BE2C (cell line): Measurements from ENCODE around the gene SLC30A5.
"Not testable (repeated sequence)": the region's sequence is repeated elsewhere in the genome, so short reads cannot be mapped to it uniquely, and the experiment has no call there.

ENCODE experiments used
- DNase-seq: peaks from one replicate; pipeline ENCODE4 v3.0.0-alpha.2; 2020
- H3K27me3 ChIP-seq: fragments of 250-450 bp; sonication (Bioruptor Pico); 2 replicates; pipeline ENCODE4 v1.5.1; 2020; ENCODE audit warnings: mild to moderate bottlenecking
- H3K36me3 ChIP-seq: fragments of 250-450 bp; sonication (Bioruptor Pico); 2 replicates; pipeline ENCODE4 v1.5.1; 2020; ENCODE audit warnings: mild to moderate bottlenecking
- H3K4me1 ChIP-seq: fragments of 250-450 bp; sonication (Bioruptor Pico); 2 replicates; pipeline ENCODE4 v1.5.1; 2020
- H3K4me3 ChIP-seq: 2 replicates; pipeline ENCODE4 v1.5.1; 2011; ENCODE audit warnings: low read depth, low read length
- H3K9me3 ChIP-seq: fragments of 250-450 bp; sonication (Bioruptor Pico); 2 replicates; pipeline ENCODE4 v1.5.1; 2020
- TF ChIP-seq, protein P1 (sequence below): IDR thresholded peaks from 2 replicates; pipeline ENCODE4 v1.5.1; 2012; ENCODE audit warnings: mild to moderate bottlenecking, low read depth, low read length

The SLC30A5 gene

DNA sequence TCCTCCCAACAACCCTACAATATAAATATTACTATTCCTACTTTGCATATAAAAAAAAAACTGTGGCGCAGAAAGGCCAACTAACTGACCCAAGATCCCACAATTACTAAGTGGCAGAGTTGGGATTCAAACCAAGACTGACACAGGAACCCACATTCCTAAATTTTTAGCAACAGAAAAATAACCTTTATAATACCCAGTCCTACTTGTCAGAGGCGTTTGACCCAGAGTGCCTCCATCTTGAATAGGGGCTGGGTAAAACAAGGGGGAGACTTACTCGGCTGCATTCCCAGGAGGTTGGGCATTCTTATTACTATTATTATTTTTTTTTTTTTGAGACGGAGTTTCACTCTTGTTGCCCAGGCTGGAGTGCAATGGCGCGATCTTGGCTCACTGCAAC, 2.0 kb upstream of the SLC30A5 start:
- Histone ChIP-seq H3K36me3 (peaks cover 9% of the 10 kb centered on the region), H3K27me3 (no peaks in the 10 kb centered on the region), H3K4me3 (no peak overlapping the region), H3K4me1 (peaks cover 8% of the 10 kb centered on the region), H3K9me3 (no peaks in the 10 kb centered on the region)
- DNase-seq: no peak
- TF ChIP-seq, protein P1, sequence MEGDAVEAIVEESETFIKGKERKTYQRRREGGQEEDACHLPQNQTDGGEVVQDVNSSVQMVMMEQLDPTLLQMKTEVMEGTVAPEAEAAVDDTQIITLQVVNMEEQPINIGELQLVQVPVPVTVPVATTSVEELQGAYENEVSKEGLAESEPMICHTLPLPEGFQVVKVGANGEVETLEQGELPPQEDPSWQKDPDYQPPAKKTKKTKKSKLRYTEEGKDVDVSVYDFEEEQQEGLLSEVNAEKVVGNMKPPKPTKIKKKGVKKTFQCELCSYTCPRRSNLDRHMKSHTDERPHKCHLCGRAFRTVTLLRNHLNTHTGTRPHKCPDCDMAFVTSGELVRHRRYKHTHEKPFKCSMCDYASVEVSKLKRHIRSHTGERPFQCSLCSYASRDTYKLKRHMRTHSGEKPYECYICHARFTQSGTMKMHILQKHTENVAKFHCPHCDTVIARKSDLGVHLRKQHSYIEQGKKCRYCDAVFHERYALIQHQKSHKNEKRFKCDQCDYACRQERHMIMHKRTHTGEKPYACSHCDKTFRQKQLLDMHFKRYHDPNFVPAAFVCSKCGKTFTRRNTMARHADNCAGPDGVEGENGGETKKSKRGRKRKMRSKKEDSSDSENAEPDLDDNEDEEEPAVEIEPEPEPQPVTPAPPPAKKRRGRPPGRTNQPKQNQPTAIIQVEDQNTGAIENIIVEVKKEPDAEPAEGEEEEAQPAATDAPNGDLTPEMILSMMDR: no peak

DNA sequence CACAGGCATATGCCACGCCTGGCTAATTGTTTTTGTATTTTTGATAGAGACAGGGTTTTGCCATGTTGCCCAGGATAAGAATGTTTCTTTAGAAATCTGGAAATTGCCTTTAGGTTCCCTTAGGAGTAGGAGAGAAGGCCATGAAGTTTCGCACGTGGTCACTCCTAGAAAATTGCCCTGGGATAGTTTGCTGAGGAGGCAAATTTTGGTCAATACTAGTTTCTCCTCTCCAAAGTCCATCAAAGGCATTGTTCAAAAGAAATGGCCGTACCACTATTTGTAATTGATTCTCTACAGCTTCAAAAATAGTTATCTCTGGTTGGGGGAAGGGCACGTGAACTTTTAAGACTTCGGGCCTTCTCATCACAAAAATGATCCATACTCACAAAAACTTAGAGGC, 845 bp upstream of the SLC30A5 start:
- H3K36me3 ChIP-seq: peaks cover 9% of the 10 kb centered on the region
- no peak overlapping the region for H3K4me3 ChIP-seq
- TF ChIP-seq, protein P1: no peak
- peaks cover 8% of the 10 kb centered on the region for H3K4me1 ChIP-seq
- H3K9me3 ChIP-seq: no peaks in the 10 kb centered on the region
- no peak for DNase-seq
- no peaks in the 10 kb centered on the region for H3K27me3 ChIP-seq

DNA sequence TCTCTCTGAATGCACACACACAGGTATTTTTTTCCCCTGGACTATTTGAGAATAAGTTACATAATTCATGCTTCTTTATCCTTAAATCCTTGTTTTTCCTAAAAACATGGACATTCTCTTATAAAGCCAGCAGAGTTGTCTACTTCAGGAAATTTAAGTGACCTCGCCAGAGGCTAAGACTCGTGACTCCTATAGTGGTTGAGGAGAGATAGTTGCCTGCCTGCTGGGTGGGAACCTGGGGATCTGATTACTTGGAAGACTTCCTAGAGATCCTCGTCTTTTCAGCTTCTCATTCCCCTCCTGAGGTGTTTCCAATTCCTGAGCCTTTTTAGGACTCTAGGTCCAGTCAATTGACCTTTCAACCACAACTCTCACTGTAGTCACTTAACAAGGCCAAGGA, 5.5 kb downstream of the SLC30A5 start:
- Histone ChIP-seq H3K36me3 (peaks cover 19% of the 10 kb centered on the region), H3K9me3 (no peaks in the 10 kb centered on the region), H3K4me1 (no peaks in the 10 kb centered on the region), H3K27me3 (no peaks in the 10 kb centered on the region), H3K4me3 (no peak overlapping the region)
- no peak for DNase-seq
- TF ChIP-seq, protein P1: no peak

DNA sequence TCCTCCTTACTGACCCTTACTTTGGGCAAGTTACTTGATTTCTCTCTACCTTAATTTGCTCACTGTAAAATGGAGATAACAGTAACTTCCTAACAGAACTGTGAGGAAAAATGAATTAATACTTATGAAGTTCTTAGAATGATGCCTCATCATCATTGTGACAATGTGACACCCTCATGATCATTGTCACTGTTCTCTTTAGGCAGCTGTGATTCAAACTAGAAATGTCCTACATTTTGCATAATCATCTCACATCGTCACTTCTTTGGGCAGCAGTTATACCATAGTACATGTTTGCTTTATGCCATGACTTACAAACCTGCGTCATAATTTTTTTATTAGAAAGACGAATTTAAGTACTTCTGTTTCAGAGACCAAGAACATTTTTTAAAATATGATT, 9.7 kb downstream of the SLC30A5 start:
- DNase-seq: no peak
- Histone ChIP-seq H3K36me3 (peaks cover 28% of the 10 kb centered on the region), H3K27me3 (no peaks in the 10 kb centered on the region), H3K4me1 (peaks cover 9% of the 10 kb centered on the region; the same call in 1 of the 2 replicates), H3K4me3 (no peak overlapping the region), H3K9me3 (no peaks in the 10 kb centered on the region)
- TF ChIP-seq, protein P1: no peak

DNA sequence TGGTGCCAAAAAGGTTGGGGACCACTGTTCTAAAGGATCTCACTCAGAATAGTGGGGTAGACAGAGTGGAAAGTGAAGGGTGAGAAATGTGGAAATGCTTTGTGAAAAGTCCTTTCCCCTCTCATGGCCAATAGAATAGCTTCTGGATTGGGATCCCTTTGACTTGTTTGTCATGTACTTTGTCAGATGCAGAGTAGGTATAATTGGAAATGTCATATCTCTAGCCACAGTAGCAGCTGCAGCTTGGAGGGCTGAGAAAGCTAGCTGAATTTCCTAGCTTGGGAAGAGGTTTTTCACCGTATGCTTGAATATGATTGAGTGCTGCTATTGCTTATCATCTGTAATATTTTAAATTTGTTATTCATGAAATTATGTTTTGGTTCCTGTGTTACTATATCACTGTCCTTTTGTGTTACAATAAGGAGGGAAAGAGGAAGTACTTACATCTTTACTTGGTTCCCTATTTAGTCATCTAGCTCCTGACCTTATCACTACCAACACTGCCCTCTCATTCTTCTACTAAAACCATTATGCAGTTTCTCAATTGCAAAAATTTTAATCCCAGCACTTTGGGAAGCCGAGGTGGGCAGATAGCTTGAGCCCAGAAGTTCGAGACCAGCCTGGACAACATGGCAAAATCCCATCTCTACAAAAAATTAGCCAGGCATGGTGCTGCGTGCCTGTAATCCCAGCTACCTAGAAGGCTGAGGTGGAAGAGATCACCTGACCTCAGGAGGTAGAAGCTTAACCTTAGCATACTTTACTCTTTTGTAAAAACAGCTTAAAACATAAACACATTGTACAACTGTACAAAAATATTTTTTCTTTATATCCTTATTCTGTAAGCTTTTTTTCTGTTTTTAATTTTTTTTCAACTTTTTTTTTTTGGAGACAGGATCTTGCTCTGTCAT, 12.4 kb downstream of the SLC30A5 start:
- TF ChIP-seq, protein P1: no peak
- peak; percentile 25 for DNase-seq
- peaks cover 9% of the 10 kb centered on the region; the same call in 1 of the 2 replicates for H3K4me1 ChIP-seq
- no peak overlapping the region for H3K4me3 ChIP-seq
- H3K36me3 ChIP-seq: peaks cover 44% of the 10 kb centered on the region
- H3K27me3 ChIP-seq: no peaks in the 10 kb centered on the region
- H3K9me3 ChIP-seq: no peaks in the 10 kb centered on the region

DNA sequence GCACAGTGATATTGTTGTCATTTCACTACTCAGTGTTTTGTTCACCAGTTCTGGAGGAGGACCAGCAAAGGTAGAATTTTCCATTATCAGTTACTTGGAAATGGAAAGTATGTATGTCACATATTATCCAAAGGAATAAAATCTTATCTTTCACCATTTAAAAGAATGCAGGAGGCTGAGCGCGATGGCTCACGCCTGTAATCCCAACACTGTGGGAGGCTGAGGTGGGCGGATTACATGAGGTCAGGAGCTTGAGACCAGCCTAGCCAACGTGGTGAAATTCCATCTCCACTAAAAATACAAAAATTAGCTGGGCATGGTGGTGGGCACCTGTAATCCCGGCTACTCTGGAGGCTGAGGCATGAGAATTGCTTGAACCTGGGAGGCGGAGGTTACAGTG, 14.6 kb downstream of the SLC30A5 start:
- H3K36me3 ChIP-seq: peaks cover 50% of the 10 kb centered on the region
- H3K27me3 ChIP-seq, H3K4me3 ChIP-seq, DNase-seq, H3K4me1 ChIP-seq, H3K9me3 ChIP-seq: not testable (repeated sequence)
